Ishikawa (cell line): ENCODE results near the gene PMEPA1.

Experiments
- CEBPB ChIP-seq: IDR thresholded peaks from 2 replicates; pipeline ENCODE4 v1.6.1; 2012
- CREB1 ChIP-seq: IDR thresholded peaks from 2 replicates; pipeline ENCODE4 v1.6.1; 2012; ENCODE audit warnings: low read depth
- EGR1 ChIP-seq: IDR thresholded peaks from 2 replicates; pipeline ENCODE4 v1.6.1; 2012
- EP300 ChIP-seq: IDR thresholded peaks from 2 replicates; pipeline ENCODE4 v1.6.1; 2012; ENCODE audit warnings: borderline replicate concordance
- FOXM1 ChIP-seq: IDR thresholded peaks from 2 replicates; pipeline ENCODE4 v1.6.1; 2012; ENCODE audit warnings: low read depth, borderline replicate concordance
- MAX ChIP-seq: IDR thresholded peaks from 2 replicates; pipeline ENCODE4 v1.6.1; 2012
- NFIC ChIP-seq: IDR thresholded peaks from 2 replicates; pipeline ENCODE4 v1.6.1; 2012
- RAD21 ChIP-seq: IDR thresholded peaks from 2 replicates; pipeline ENCODE4 v1.6.1; 2012; ENCODE audit warnings: low read depth
- REST ChIP-seq: IDR thresholded peaks from 2 replicates; pipeline ENCODE4 v1.6.1; 2012; ENCODE audit warnings: low read depth, mild to moderate bottlenecking
- TAF1 ChIP-seq: IDR thresholded peaks from 2 replicates; pipeline ENCODE4 v1.6.1; 2012; ENCODE audit warnings: low read depth, mild to moderate bottlenecking
- TCF12 ChIP-seq: IDR thresholded peaks from 2 replicates; pipeline ENCODE4 v1.6.1; 2012; ENCODE audit warnings: low read depth
- TEAD4 ChIP-seq: IDR thresholded peaks from 2 replicates; pipeline ENCODE4 v1.6.1; 2012
- USF1 ChIP-seq: IDR thresholded peaks from 2 replicates; pipeline ENCODE4 v1.6.1; 2012
- YY1 ChIP-seq: IDR thresholded peaks from 2 replicates; pipeline ENCODE4 v1.6.1; 2012; ENCODE audit warnings: low read depth
- ZBTB7A ChIP-seq: IDR thresholded peaks from 2 replicates; pipeline ENCODE4 v1.6.1; 2012; ENCODE audit warnings: low read depth

The PMEPA1 gene

GRCh38 chr20:57699395-57699794, 10.4 kb downstream of the PMEPA1 start:
- TF ChIP-seq EGR1, result no peak
- no peak for TF ChIP-seq TEAD4
- no peak for TF ChIP-seq TCF12
- no peak for TF ChIP-seq USF1
- no peak for TF ChIP-seq YY1
- no peak for TF ChIP-seq RAD21
- TF ChIP-seq REST, result no peak
- TF ChIP-seq CEBPB, result no peak
- TF ChIP-seq EP300, result no peak

GRCh38 chr20:57698867-57699275, 10.9 kb downstream of the PMEPA1 start:
- TF ChIP-seq MAX (no peak; the same call in 1 of the 2 replicates), TAF1 (no peak), CEBPB (no peak), FOXM1 (no peak), NFIC (no peak), YY1 (no peak), CREB1 (no peak), ZBTB7A (no peak), TCF12 (no peak), EGR1 (no peak), USF1 (no peak), EP300 (no peak), TEAD4 (no peak), REST (no peak), RAD21 (no peak)

GRCh38 chr20:57698116-57698866, 11.5 kb downstream of the PMEPA1 start:
- no peak for TF ChIP-seq EGR1
- TF ChIP-seq REST, result no peak
- peak; percentile 90 for TF ChIP-seq TEAD4
- TF ChIP-seq MAX, result peak; percentile 57; the same call in 1 of the 2 replicates
- no peak for TF ChIP-seq RAD21
- no peak for TF ChIP-seq ZBTB7A
- TF ChIP-seq USF1, result no peak
- TF ChIP-seq TCF12, result peak; percentile 95
- TF ChIP-seq EP300, result peak; percentile 97
- TF ChIP-seq TAF1, result no peak
- TF ChIP-seq FOXM1, result peak; percentile 89
- 0 out of 2 replicates have a peak, but pooled peaks have one; percentile 17 for TF ChIP-seq YY1
- TF ChIP-seq CREB1, result 0 out of 2 replicates have a peak, but pooled peaks have one; percentile 24
- peak; percentile 86 for TF ChIP-seq CEBPB
- TF ChIP-seq NFIC, result peak; percentile 78
